ENCODE measurements around the gene NCSTN.
"Not testable (repeated sequence)": the region's sequence is repeated elsewhere in the genome, so short reads cannot be mapped to it uniquely, and the experiment has no call there.

Gene NCSTN

GRCh38 chr1:160370561-160371345 lies 27.6 kb downstream of the NCSTN start:
- no peak for DNase-seq (ENCODE audit: low read depth in 2 of 2)

- DNase-seq (ENCODE audit: low read depth in 2 of 2): no peak
These were observed 28.1 kb downstream of the NCSTN start for GRCh38 chr1:160371346-160371631.

GRCh38 chr1:160371756-160372155 lies 28.6 kb downstream of the NCSTN start:
- no peak for DNase-seq (ENCODE audit: low read depth in 2 of 2)

GRCh38 chr1:160373696-160374095 lies 30.5 kb downstream of the NCSTN start:
- no peak for DNase-seq (ENCODE audit: low read depth in 2 of 2)

GRCh38 chr1:160374306-160375110 lies 31.3 kb downstream of the NCSTN start:
- no peak for DNase-seq (ENCODE audit: low read depth in 2 of 2)

- no peak for DNase-seq (ENCODE audit: low read depth in 2 of 2)
These were observed 32.8 kb downstream of the NCSTN start for GRCh38 chr1:160375788-160376524.

- DNase-seq (ENCODE audit: low read depth in 2 of 2): no peak
These were observed 33.4 kb downstream of the NCSTN start for GRCh38 chr1:160376525-160377131.

- DNase-seq (ENCODE audit: low read depth in 2 of 2): no peak
These were observed 34.5 kb downstream of the NCSTN start for GRCh38 chr1:160377585-160378206.

GRCh38 chr1:160384812-160385211 lies 41.6 kb downstream of the NCSTN start:
- DNase-seq (ENCODE audit: low read depth in 2 of 2): not testable (repeated sequence)

GRCh38 chr1:160388406-160388805 lies 45.2 kb downstream of the NCSTN start:
- DNase-seq (ENCODE audit: low read depth in 2 of 2): not testable (repeated sequence)

- DNase-seq (ENCODE audit: low read depth in 2 of 2): no peak
These were observed 51.5 kb downstream of the NCSTN start for GRCh38 chr1:160394673-160395072.

- DNase-seq (ENCODE audit: low read depth in 2 of 2): no peak
These were observed 54.5 kb downstream of the NCSTN start for GRCh38 chr1:160397651-160398050.

GRCh38 chr1:160398823-160399222 lies 55.6 kb downstream of the NCSTN start:
- DNase-seq (ENCODE audit: low read depth in 2 of 2): no peak

GRCh38 chr1:160399544-160400222 lies 56.5 kb downstream of the NCSTN start:
- DNase-seq (ENCODE audit: low read depth in 2 of 2): no peak

- DNase-seq (ENCODE audit: low read depth in 2 of 2): peak in 1 of 2 experiments; percentile 44
These were observed 57.1 kb downstream of the NCSTN start, which contains the start of gene VANGL2 for GRCh38 chr1:160400223-160400645. TSS of gene VANGL2 (plus strand) at chr1:160400564. CDS start at chr1:160415838, 15,274 bp downstream.

GRCh38 chr1:160400646-160401486 lies 57.7 kb downstream of the NCSTN start:
- no peak for DNase-seq (ENCODE audit: low read depth in 2 of 2)

- DNase-seq (ENCODE audit: low read depth in 2 of 2): no peak
These were observed 58.3 kb downstream of the NCSTN start for GRCh38 chr1:160401487-160401805.

- DNase-seq (ENCODE audit: low read depth in 2 of 2): no peak
These were observed 59.0 kb downstream of the NCSTN start for GRCh38 chr1:160402001-160402795.

- DNase-seq (ENCODE audit: low read depth in 2 of 2): no peak
These were observed 60.1 kb downstream of the NCSTN start for GRCh38 chr1:160403244-160403643.
